HG03558 (cell line): ENCODE measurements around the gene GPC1.

Source experiments
- ATAC-seq: cut with Tn5 transposase; IDR thresholded peaks from one replicate; pipeline ENCODE4 v1.9.1; 2021; ENCODE audit warnings: moderate number of reproducible peaks; ENCODE audit not compliant: unreplicated experiment; ENCODE audit errors: extremely low read depth

The GPC1 gene

DNA sequence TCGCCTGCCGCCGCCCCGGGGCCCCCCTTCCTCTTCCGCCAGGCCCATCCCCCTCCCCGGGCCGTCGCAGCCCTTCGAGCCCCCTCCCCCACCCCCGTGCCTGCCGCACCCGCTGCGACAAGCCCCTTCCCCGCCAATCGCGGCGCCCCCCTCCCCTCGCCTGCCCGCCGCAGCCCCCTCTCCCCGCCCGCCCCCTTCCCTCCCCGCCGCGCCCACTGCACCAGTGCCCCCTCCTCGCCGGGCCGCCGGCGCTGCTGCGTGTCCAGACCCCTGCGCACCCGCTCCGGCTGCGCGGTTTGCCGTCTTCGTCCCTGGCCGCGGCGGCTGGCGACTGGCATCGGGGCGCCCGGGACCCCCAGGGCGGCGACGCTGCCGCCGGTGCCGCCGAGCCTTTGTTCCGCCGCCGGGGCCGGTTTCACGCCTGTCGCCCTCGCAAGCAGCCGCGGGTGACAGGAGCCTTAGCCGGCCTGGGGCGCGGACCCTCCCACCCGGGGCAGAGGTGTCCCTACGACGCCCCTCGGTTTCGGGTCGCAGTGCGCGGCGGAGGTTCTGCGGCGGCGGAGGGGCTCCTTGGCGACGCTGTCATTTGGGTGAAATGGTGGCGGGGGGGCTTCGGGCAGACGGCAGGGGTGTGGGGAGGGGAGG lies 18.1 kb downstream of the GPC1 start:
- no peak for ATAC-seq

DNA sequence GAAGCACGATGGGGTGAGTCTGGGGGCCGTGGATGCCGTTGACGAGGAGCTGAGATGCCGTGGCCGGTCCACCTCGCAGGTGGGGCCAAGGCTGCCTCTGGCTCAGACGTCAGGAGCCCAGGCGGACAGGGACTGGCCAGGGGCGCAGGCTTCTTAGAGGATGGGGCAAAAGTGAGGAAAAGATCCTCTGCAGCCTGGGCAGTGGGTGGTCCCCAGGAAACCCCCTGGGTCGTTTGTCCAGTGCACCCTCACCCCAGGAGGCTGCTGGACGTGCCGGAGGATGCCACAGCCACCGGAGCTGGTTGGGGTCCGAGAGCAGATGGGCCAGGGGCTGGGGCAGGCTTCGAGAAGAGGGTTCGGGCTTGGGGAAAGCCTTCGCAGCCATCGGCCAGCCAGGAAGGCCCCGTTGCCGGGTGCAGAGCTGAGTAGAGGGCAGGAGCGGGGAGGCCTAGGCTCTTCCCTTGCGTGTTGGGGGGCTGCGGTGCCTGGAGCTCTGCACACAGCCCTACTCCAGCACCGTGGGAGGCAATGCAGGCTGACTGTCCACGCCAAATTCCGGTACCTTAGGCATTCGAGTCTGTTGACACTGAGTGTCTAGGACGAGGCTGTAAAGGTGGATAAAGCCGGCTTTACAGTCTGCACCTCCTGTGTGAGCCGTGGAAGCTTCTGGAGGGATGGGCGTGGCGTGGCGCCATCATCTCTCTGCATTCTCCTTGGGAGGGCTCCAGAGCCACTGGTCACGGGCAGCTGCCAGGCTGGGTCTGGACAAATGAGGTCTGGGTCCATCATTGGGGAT lies 18.8 kb downstream of the GPC1 start:
- ATAC-seq: no peak

DNA sequence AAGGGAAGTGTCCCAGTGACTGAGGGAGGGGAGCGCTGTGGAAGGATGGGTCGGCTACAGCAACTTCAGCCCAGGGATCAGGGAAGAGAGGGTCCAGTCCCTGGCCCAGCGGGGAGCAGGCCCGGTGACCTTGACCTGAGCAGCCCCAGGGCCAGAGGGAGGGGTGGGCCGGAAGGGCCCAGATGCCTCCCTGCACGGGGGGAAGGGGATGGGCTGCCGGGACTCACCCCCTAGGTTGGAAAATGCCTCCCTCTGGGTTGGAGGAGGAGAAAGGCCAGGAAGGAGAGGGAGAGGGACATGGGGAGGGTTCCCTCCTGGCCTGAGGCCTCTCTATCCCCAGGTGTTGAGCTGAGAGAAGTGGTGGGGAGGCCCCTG lies 19.8 kb downstream of the GPC1 start:
- ATAC-seq: no peak

DNA sequence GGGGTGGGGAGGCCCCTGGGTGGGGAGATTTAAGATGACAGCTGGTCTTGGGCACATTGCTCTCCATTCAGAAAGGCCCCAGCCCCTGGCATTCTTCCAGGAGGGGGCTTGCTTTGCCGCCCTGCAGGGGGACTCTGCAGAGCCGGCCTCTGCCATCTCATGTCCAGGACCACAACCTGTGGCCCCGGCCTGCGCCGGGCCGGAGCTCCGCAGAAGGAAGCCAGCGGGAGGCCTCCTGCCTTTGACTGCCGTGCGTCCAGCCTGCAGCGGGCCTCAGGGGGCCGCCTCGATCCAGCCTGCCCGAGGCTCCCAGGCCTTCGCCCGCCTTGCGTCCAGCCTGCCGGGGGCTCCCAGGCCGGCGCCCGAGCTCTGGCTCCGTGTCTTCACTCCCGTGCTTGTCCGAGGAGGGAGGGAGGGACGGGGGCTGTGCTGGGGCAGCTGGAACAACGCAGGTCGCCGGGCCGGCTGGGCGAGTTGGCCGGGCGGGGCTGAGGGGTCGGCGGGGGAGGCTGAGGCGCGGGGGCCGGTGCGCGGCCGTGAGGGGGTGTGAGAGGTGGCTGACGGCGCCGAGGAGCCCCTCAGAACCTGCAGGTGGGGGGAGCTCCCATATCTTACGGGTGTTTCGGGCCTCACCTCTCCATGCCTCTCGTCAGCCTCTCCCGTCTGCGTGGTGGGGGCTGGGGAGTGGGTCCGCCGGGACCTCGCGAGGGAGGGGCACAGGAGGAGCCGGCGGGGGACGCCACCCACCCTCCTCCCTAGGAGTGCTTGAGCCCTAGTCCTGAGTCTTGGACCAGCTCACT lies 20.4 kb downstream of the GPC1 start:
- ATAC-seq: no peak

DNA sequence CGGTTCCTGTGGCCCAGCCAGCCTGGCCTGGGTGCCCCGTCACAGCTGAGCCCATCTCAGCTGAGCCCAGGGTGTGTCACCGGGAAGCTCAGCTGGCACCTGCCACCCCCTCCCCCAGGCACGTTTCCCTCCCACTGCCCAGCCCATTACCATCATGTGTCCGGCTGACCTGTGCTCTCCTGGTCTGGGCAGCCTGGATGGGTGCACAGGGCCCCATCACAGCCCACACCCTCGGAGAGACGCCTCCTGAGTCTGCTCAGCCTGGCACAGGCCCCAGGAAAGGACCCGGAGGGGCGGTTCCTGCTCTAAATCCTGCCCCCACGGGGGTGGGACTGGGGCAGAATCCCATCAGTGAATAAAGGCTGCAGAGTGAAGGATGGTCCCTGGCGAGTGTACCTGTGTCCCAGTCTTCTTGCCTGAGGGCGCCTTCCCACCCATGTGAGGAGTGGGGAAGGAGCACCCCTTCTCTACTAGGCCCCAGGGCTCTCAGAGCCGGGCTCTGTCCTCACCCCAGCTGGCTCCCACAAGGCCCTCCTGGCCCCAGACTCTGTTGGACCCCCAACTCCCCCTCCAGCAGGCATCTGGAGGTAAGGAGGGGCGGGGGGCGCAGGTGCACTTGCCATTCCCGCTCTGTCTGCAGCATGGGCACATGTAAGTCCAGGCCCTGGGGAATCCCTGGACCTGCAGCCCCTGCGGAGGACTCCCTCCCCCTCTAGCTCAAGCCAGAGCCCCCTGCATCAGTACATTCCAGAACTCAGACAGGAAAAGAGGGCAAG lies 21.2 kb downstream of the GPC1 start:
- ATAC-seq: no peak

DNA sequence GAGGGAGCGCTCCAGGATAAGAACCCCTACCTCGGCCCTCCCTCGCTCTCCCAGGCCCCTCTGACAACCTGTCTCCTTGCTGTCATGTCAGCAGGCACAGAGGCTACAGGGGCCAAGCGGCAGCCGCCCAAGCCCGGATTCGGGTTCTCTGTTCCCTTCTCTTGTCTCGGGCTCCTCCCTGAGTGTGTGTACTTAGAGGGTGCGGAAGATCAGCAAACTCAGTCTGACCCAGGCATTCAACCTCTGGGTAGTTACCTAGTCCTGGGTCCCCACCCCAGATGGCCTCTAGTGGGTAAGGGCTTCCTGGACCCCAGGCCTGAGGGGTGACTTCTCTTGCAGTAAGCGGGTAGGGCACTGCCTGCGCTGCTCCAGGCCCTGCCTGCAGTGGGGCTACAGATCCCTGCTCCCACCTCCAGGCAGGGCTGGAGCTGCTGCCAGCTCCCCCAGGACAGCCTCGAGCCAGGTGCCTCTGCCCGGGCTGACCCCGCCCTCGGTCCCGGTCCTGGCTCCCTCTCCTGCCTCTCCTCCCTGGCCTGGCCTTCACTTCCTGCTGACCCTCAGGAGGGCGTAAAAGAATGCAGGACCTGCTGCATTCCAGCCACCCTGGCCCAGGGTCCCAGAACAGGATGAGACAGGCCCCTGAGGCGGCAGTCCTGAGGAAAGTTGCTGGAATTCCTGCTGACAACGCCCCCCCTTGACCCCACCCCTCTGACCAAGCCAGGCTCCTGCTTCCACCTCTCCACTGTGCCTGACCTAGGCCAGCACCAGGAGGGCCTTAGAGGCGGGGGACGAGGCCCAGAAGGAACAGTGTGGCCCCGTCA lies 22.0 kb downstream of the GPC1 start:
- ATAC-seq: no peak

DNA sequence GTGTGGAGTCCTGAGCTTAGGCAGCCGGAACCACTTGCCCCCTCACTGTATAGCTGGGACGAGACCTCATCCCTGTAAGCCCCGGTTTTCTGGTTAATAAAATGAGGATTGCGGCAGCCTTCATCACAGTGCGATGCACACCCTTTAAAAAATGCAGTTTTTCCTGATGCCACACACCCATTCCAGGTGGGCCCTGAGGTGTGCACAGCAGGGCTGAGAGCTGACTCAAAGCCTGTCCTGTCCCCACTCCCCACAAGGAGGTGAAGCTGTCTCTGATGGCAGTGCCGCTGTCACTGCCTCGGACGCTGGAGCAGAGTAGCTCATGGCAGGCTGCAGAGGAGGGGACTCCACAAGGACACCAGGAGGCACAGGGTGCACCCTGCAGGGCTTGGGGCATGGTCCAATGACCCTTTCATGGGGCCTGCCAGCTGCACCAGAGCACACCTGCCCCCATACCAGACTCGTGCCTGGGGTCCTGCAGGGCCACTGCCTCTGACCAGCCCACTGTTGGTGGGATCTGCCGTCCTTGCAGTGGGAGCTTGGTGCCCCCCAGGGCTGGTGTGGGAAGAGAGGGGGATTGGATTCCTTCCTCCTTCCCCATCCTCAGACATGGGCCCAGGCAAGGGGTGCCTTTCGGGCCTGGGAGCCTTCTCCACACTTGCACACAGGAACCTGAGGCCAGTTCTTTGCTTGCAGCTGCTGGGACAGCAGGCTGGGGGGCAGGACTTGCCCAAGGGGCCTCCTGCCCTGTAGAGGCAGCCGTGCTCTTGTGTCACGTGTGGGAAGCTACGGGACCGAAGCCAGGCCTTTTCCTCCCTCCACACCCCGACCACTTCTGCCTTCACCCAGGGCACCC lies 22.8 kb downstream of the GPC1 start:
- no peak for ATAC-seq

DNA sequence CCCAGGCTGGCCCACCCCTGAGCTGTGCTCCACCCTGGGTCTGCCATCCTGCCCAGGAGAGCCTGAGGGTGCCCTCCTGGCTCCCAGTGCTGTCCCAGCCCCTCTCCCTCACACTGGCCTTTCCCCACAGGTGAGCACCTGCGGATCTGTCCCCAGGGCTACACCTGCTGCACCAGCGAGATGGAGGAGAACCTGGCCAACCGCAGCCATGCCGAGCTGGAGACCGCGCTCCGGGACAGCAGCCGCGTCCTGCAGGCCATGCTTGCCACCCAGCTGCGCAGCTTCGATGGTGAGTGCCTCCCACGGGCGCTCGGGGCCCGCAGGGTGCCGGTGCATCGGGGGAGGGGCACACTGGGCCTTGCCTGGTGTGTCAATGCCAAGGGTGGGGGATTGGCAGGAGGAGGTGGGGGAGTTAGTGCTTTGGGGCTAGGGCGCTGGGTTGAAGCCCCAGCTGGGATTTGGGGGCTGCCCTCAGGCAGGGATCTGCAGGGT lies 23.5 kb downstream of the GPC1 start:
- ATAC-seq: no peak

DNA sequence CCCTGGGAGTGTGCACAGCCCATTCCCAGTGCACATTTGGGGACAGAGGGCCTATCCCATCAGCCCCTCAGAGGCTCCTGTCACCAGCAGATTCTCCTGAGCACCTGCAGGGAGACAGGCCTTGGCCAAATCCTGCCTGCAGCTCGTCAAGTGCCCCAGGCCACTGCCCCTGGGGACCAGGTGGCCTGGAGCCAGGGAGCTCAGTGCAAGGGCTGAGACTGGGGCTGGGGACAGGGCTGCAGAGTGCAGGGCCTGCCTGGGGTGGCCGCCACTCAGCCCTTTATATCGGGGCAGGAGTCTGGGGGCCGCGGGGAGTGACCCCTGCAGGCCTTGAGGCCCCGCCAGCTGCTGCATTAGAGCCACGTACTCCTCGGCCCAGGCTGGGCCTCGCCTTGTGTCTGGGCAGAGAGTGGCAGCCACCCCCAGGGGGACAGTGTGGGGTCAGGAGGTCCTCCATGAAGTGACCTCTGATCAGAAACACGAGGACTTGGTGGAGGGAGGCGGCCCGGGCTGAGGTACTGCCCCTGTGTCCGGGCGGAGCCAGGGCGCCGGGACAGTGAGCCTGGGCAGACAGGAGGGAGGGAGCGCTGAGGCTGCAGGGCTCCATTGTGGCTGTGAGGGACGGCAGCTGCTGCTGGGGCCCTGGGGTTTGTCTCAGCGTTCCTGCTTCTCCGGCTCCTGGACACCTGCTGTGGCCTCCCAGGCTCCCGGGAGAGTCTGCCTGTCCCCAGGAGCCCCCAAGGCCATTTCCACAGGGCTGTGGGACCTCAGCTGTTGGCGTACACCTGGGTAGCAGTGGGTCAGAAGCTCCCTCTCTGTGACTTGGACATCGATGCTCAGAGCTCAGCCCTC lies 24.2 kb downstream of the GPC1 start:
- no peak for ATAC-seq

DNA sequence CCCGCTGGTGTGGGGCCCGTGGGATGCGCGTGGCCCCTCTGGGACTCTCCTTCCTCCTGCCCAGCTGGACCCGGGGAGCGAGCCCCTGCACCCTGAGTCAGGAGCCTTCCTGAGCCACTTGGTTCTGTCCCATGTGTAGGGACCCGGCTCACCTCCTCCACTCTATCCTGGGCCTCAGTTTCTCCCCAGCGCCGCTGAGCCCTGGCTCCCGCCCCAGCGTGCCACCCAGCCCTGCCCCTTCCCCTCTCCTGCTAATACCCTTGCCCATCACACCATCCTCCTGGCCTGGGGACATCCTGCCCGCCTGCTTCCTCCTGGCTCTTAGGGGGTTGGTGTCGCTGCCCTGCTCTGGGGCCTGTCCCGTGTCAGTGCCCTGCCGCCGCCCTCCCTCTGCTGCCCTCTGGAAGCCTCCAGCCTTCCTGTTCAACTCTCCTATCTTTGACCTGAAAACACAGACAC lies 24.8 kb downstream of the GPC1 start:
- ATAC-seq: no peak

DNA sequence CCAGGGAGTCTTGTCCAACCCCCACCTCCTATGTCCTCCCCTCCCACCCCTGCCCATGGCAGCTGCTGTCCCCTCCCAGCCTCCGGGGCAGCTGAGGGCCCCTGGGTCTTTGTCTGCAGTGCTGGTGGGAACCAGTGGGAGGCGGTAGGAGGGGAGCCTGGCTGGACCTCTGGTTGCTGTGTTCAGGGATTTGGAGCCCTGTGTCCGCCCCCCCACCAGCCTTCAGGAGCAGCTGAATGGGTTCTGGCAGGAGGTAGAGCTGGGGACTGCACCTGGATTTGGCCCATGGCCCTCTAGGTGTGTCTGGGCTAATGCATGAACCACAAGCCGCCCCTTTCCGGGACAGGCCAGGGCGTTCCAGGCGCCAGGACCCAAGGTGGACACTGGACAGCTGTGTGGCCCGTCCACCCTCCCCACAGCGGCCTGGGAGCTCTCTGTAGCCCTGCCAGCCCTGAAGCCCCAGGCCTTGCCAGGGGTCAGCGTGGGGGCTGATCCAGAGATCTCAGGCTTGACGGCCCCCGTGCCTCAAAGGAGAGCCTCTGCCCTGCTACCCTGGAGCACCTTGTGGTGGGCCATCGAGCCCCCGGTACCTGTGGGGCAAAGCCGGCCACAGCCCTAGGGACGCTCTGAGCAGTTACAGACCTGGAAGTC lies 25.4 kb downstream of the GPC1 start:
- no peak for ATAC-seq

DNA sequence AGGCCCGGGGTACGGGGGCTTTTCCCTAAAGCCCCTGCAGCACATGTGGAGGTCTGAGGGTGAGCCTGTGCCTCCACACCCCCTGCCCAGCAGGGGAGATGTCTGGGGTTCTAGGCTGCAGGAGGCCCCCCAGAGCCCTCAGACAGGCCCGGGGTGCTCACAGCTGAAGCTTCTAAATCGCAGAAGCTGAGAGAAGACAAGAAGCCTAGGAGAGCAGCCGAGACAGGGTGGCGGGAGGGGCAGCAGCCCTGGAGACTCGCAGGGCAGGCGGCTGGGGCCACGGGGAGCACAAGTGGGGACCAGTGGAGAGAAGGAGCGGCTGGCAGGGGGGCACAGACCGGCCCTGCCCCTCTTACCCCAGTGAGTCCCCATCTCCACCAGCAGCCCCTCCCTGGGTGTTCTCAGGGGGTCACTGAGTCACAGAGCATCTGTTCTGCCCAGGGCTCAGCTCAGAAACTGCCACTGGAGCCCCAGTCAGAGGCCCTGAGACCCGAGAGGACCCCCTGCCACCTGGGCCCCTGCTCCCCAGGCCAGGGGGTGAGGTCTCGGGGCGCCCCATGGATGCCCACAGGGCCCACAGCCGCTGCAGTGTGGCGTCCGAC lies 26.1 kb downstream of the GPC1 start:
- no peak for ATAC-seq

DNA sequence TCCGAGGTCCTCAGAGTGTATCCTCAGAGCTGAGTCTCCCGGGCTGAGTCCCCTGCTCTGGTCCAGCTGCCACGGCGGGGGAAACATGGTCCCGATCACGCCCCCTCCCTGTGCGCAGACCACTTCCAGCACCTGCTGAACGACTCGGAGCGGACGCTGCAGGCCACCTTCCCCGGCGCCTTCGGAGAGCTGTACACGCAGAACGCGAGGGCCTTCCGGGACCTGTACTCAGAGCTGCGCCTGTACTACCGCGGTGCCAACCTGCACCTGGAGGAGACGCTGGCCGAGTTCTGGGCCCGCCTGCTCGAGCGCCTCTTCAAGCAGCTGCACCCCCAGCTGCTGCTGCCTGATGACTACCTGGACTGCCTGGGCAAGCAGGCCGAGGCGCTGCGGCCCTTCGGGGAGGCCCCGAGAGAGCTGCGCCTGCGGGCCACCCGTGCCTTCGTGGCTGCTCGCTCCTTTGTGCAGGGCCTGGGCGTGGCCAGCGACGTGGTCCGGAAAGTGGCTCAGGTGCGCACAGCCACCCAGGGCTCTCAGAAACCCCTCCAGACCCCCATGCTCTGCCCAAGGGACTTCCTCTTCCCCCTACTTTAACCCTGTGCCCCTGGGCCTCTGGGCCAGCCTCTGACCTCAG lies 26.7 kb downstream of the GPC1 start:
- ATAC-seq: no peak

DNA sequence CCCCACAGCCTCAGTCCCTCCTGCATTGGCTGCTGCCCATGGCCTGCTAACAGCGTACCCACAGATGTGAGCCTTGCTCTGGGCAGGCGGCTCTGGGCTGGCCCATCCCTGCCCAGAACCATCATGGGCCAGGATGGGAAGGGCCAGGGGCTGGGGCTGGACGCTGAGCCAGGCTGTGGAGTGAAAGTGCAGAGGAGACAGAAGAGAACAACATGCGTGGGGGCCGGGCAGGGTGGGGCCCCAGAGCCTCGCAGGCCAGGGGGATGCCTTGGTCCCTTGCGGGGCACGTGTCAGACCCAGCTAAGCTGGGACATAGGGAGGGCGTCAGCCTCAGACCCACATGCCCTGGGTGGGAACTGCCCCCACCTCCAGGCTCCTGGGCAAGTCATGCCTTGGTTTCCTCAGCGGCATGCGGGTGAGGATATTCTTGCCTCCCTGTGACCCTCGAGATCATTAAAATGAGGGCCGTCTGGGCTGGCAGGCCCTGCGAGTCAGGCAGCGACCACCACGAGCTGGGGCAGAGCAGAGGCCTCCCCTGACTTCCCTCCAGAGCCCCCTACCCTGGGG lies 27.3 kb downstream of the GPC1 start:
- no peak for ATAC-seq

DNA sequence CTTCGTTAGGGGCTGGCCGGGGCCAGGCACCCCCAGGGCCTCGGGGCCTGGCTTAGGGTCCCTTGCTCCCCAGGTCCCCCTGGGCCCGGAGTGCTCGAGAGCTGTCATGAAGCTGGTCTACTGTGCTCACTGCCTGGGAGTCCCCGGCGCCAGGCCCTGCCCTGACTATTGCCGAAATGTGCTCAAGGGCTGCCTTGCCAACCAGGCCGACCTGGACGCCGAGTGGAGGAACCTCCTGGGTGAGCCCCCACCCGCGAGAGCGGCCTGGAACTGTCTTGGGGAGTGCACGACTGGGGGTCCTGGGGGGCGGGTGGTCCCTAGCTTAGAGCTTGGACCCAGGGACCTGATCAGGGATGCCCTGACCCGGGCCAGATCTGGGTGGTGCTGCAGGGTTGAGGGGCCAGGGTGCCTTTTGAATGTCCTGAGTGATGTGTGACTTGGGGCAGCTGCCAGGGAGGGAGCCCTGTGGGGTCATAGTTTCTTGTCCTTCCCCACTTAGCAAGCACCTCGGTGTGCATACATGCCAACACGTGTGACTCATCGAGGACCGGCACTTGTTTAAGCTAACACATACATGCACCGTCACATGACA lies 27.9 kb downstream of the GPC1 start:
- no peak for ATAC-seq
